NCI-H1436 treated with DMSO at 0.1 percent for 48 hours (cell line): ENCODE results near the gene APP.
A peak's percentile ranks its signal among the peaks of the same experiment; 100 is the strongest.
"Not testable (repeated sequence)": the region's sequence is repeated elsewhere in the genome, so short reads cannot be mapped to it uniquely, and the experiment has no call there.

ENCODE experiments used
- DNase-seq: peaks from one replicate; lab custom pipeline; 2025; lab: John Stamatoyannopoulos, UW

The APP gene

DNA sequence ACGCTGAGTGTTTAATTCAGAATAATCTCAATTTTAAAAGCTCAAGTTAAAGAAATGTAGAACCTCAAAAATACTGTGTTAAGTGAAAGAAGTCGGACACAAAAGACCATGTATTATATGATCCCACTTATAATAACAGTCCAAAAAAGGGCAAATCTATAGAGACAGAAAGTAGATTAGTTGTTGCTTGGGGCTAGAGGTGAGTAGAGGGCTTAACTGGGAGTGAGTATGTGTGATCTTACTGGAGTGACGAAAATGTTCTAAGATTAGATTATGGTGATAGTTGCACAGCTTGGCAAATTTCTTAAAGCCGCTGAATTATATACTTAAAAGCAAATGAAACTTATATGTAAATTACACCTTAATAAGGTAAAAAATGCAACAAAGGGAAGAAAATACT is 150.5 kb downstream of the APP start:
- DNase-seq: no peak

- DNase-seq: no peak
Observed at GRCh38 chr21:26019236-26019635, 151.3 kb downstream of the APP start.

DNA sequence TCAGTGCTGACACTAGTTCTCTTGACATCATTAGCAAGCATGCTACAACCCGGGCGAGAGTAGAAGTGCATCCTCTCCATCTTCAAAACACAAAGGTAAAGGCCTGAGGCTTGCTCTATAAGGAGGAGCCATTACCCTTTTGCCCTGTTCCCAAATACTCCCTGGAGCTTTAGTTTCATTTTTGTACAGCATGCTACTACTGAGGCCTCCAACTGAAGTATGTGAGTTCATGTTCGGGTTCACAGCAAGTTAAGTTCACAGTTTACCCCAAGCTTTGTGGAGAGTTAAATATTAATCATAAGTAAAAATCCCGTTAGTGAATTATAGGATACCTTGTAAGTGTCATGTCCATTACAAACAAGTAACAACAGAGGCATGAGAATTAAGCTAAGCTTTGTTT is 156.6 kb downstream of the APP start:
- DNase-seq: no peak

- not testable (repeated sequence) for DNase-seq
Observed at GRCh38 chr21:26012482-26012881, 158.1 kb downstream of the APP start.

- DNase-seq: no peak
Observed at GRCh38 chr21:26011292-26011940, 159.2 kb downstream of the APP start.

DNA sequence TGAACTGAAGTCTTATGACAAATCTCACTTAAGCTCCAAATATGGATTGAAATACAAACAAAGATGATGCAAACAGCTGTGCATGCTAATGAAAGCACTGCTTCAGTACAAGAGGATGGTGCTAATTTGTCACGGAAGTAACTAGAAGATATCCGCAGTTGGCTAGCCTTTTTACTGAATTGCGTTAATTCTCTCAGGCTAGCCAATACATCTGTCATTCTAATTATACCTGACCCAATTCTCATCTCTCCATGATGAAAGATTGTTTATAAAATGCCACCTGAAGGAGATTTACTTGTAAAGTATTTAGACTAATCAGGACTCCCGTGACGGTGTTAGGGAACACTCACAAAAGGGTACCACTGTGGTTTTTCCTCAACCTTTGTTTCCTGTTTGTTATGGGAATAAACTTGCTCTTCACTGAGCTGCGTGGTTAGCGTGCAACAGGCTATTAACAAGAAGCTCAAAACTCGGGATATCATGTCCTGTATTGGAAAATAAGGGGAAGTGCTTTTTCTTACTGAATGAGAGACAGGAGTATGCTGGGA is 162.5 kb downstream of the APP start:
- DNase-seq: peak; percentile 41

DNA sequence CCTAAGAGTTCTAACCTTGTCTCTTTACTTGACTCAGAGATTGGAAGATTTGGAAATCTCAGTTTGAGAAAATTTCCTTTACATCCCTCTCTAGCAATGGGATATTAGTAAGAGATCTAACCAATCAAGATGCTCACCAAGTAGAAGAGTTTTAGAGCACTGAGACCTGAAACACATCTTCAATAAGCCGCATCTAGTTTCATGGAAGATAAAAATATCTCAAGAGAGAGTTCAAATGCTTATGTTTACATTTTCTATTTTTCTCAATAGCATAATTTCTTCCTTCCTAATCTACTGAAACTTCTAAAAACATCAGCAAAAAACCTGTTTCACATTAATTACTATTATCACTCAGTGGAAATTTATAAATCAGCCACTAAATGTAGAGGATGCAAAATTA is 165.1 kb downstream of the APP start:
- no peak for DNase-seq

GRCh38 chr21:26003404-26003803 is 167.2 kb downstream of the APP start:
- no peak for DNase-seq

DNA sequence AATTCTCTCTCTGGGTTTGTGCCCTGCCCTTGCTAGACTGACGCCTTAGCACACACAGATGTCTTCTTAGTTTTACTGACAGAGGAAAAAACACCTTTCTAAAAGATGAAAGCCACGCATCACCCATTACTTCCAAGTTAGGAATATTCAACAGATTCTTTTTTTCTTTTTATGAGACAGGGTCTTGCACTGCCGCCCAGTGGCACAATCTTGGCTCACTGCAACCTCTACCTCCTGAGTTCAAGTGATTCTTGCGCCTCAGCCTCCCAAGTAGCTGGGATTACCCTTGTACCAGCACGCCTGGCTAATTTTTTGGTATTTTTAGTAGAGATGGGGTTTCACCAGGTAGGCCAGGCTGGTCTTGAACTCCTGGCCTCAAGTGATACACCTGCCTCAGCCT is 169.2 kb downstream of the APP start:
- no peak for DNase-seq

GRCh38 chr21:25999921-26000582 is 170.5 kb downstream of the APP start:
- no peak for DNase-seq

GRCh38 chr21:25997788-25998611 is 172.6 kb downstream of the APP start:
- peak; percentile 91 for DNase-seq

DNA sequence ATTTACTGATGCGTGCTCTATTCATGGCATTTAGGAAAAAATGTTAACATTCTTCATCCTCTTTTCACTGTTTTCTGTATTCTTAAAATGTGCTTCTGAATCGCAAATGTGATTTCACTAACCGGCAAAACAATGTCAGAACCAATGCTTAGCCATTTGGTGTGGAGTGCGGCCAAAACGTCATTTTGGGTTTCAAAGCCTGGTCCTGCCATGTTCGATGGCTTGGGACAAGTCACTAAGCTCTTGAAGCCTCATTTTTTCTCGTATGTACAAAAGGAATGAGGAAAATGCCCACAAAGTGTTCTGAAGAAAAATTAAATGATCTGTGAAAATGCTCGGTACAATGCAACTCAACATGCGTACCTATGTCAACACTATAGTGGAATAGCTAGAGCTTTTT is 175.3 kb downstream of the APP start:
- DNase-seq: no peak

GRCh38 chr21:25994758-25995163 is 175.8 kb downstream of the APP start:
- no peak for DNase-seq

DNA sequence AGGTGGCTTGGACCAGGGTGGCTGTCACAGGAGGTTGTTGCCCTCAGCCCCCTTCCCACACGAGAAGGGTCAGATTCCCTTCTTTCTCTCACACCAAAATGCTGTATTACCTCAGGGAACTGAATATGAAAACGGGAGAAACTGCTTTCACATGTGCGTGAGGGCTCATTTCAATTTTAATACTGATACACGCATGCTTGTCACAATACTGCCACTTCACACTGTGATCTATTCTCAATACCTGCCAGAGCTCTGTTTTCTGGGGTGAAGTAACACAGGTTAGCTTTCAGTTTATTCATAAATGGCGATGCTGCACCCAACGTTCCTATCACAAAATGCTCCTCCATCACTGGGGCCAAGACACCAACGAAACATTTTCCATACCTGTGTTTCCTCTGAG is 181.8 kb downstream of the APP start:
- no peak for DNase-seq

- DNase-seq: no peak
Observed at GRCh38 chr21:25987531-25987930, 183.0 kb downstream of the APP start.

DNA sequence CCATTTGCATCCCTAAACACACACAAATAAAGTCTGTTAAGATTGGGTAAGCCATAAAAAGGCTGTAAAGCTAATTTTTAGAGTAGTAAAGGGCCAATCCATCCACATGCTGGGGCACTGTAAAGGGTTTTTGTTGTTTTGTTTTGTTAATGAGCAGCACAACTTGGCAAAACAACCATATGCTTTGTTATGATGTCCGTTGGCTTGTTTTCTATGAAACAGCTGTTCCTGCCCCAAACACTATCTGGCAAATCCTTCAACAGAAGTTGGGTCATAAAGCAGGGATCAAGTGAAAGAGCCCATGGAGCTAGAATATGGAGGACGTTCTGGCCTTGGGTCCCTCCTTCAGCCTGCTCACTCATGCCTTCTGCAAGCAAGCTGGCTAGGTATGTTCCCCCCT is 183.6 kb downstream of the APP start:
- DNase-seq: no peak

DNA sequence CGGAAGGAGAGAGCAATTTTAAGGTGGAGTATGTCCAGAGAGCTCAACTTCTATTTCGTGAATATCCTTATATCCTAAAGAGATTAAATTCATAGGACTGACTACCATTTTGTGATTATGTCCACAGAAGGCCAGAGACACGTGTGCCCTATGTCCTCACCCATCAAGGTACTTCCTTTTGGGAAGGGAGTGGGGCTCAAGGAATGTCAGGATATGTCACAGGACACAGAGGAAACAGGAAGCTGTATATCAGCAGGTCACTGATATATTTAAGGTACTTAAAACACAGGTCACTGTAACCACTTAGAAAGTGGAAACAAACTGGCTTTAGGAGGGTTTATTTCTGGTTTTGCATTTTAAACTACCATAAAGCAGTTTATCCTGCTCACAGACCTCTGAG is 184.6 kb downstream of the APP start:
- no peak for DNase-seq

DNA sequence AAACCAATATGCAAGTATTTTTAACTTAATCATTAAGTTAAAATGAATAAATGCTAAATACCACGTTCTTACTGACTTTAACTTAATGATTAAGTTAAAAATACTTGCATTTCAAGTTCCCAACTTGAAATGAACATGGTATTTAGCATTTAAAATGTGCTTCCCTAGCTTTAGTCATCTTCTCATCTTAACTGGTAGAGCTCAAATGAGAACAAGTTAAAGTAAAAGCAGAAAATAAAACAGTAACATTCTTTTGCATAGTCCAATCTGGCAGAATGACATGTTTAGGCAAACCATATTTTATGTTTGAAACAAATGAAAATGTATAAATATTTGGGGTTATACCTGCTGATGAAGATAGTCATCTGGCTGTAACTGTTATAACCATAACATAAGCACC is 186.0 kb downstream of the APP start:
- DNase-seq: no peak

DNA sequence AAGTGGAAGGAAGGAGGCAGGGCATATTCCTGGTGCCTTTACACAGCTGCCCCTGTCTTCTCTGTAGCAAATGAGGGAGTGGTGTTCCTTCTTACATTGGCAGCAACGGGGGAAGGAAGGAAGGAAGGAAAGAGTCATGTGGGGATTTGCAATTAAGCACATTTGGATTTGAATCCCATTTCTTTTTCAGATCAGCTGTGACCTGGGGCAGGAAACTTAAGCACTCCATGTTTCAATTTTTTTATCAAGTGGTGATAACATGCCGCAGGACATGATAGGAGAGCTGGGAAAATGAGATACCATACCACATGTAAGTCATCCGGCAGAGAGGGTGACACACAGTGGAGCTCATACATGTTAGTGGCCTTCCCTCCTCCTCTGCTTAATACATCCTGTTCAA is 186.8 kb downstream of the APP start:
- no peak for DNase-seq

GRCh38 chr21:25980710-25981109 is 189.9 kb downstream of the APP start:
- DNase-seq: no peak

GRCh38 chr21:25979845-25980616 is 190.5 kb downstream of the APP start:
- no peak for DNase-seq

DNA sequence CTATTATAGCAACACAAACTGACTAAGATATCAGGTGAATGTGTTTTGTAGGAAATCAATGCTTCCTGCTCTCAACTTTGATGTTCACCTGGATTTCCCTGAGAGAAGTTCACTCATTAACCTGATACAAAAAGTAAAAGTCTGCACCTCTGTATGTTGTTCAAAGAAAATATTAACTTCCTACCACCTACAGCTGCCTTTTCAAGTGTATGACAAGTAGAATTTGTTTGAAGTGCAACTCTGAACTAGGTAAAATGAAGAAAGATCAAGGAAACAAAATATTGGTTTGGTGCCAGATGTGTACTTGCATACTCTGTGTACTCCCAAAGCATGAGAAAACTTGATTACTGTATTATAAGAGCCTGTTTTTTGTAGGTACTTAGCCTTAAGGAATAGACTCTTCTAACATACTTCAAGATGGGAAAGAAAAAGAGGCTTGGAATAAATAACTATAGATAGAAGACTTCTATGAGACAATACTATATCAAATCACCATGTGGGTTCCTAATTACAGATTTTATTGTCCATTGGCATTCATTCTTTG is 193.4 kb downstream of the APP start:
- no peak for DNase-seq
